ENCODE data around the gene PIK3R6. TPM values are rescaled to one million over a fixed set of nuclear protein-coding genes. Genes with fewer than 3 reads are reported as not detected.

Gene PIK3R6
- total RNA-seq, 1 experiment from 2014 or later = not detected

DNA sequence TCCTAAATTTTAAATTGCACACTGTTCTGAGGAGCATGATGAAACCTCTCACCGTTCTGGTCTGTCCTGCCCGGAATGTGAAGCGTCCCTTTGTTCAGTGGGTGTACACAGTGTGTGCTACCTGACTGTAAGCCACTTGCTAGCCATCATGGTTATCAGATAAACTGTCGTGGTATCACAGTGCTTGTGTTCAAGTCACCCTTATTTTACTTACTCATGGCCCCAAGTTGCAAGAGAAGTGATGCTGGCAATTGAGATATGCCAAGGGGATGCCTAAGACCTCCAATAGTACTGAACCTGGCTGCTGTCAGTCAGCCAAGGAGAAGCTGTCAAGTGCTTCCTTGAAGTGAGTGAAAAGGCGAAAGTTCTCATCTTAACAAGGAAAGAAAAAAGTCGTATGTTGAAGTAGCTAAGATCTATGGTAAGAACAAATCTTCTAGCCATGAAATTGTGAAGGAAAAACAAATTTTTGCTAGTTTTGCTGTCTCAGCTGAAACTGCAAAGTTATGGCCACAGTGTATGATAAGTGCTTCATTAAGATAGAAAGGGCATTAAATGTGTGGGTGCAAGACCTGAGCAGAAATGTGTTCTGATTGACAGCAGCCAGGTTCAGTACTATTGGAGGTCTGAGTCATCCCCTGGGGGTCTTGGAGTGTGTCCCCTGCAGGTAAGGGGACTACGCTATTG is 5.8 kb downstream of the PIK3R6 start:
- peak; percentile 23 for DNase-seq
- no CpG with 5 or more reads among the region's 7 CpGs for WGBS (ENCODE audit: extremely low coverage, insufficient read length, low lambda C conversion rate)
- H3K4me2 ChIP-seq (ENCODE audit: insufficient read depth, insufficient read length, low read length) = no peak overlapping the region

More for the DNA sequence above, 5.8 kb downstream of the PIK3R6 start:
- no peaks in the 10 kb centered on the region; a peak in 1 of 7 replicates for H3K36me3 Mint-ChIP-seq (ENCODE audit: insufficient read depth in 1 of 3, low read depth in 3 of 3)
- H2BK5ac ChIP-seq (ENCODE audit: insufficient read length, low read length) = no peak overlapping the region
- H3K79me1 ChIP-seq (ENCODE audit: insufficient read depth, low read depth, low read length, poor library complexity, severe bottlenecking) = no peaks in the 10 kb centered on the region
- no peak overlapping the region for H2BK120ac ChIP-seq (ENCODE audit: low read depth, low read length, poor library complexity, severe bottlenecking)
- H3K56ac ChIP-seq (ENCODE audit: insufficient read length, low read depth, low read length) = no peak overlapping the region
- H3K4me1 Mint-ChIP-seq = peaks cover 24 to 25% of the 10 kb centered on the region in 2 experiments
- no peak overlapping the region for H4K8ac ChIP-seq (replicated peaks; ENCODE audit: insufficient read length, low read depth, low read length)
- no peak overlapping the region for H2BK12ac ChIP-seq (ENCODE audit: insufficient read length, low read depth, low read length)
- H2BK20ac ChIP-seq (ENCODE audit: low read depth, low read length, poor library complexity, severe bottlenecking) = no peak overlapping the region
- H4K91ac ChIP-seq (ENCODE audit: insufficient read length, low read depth, low read length) = no peak overlapping the region
- H3K23ac ChIP-seq (ENCODE audit: insufficient read length, low read depth, low read length) = no peak overlapping the region
- no peak overlapping the region for H2AFZ ChIP-seq (ENCODE audit: low read length)
- H3K79me2 ChIP-seq (ENCODE audit: insufficient read depth, low read length) = no peaks in the 10 kb centered on the region
- H3K27me3 ChIP-seq (ENCODE audit: insufficient read depth, low read length) = no peaks in the 10 kb centered on the region
- no peaks in the 10 kb centered on the region for H4K20me1 ChIP-seq (ENCODE audit: control insufficient read depth, insufficient read depth, insufficient read length)
- no peak overlapping the region for H3K27ac ChIP-seq (ENCODE audit: insufficient read length, low read depth, low read length)
- H3K23me2 ChIP-seq (ENCODE audit: insufficient read length, low read depth, low read length, poor library complexity, severe bottlenecking) = no peaks in the 10 kb centered on the region
- no peaks in the 10 kb centered on the region for H3K27me3 Mint-ChIP-seq (ENCODE audit: low read depth)
- no peak overlapping the region for H3K4me3 Mint-ChIP-seq
- peaks cover 8% of the 10 kb centered on the region; the same call in 1 of the 2 replicates for H3K4me1 ChIP-seq (ENCODE audit: insufficient read depth, low read length)
- no peak overlapping the region for H3T11ph ChIP-seq (ENCODE audit: low read length)
- no peak overlapping the region for H3K9ac ChIP-seq (ENCODE audit: extremely low read depth, insufficient read length, low read length)
- H2AK5ac ChIP-seq (ENCODE audit: insufficient read length, low read length) = no peak overlapping the region
- H3K27ac Mint-ChIP-seq = no peak overlapping the region
- TF ChIP-seq, protein P1, sequence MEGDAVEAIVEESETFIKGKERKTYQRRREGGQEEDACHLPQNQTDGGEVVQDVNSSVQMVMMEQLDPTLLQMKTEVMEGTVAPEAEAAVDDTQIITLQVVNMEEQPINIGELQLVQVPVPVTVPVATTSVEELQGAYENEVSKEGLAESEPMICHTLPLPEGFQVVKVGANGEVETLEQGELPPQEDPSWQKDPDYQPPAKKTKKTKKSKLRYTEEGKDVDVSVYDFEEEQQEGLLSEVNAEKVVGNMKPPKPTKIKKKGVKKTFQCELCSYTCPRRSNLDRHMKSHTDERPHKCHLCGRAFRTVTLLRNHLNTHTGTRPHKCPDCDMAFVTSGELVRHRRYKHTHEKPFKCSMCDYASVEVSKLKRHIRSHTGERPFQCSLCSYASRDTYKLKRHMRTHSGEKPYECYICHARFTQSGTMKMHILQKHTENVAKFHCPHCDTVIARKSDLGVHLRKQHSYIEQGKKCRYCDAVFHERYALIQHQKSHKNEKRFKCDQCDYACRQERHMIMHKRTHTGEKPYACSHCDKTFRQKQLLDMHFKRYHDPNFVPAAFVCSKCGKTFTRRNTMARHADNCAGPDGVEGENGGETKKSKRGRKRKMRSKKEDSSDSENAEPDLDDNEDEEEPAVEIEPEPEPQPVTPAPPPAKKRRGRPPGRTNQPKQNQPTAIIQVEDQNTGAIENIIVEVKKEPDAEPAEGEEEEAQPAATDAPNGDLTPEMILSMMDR (conservative IDR thresholded peaks at IDR 0.05) = no peak
- no peak overlapping the region for H2BK15ac ChIP-seq (ENCODE audit: low read depth, low read length)
- H4K5ac ChIP-seq (ENCODE audit: insufficient read length, low read depth, low read length) = no peak overlapping the region
- no peak overlapping the region for H3K18ac ChIP-seq (ENCODE audit: insufficient read length, low read depth, low read length)
- H3K9me3 Mint-ChIP-seq = no peaks in the 10 kb centered on the region; a peak in 1 of 5 replicates
- H3K4ac ChIP-seq (ENCODE audit: low read depth, low read length) = no peak overlapping the region
- no peak overlapping the region for H3K14ac ChIP-seq (ENCODE audit: insufficient read depth, low read length)
- no peaks in the 10 kb centered on the region for H3K9me3 ChIP-seq (ENCODE audit: control insufficient read depth, low read depth, low read length)
